HAP-1 (cell line): ENCODE results near the gene SLC26A9.

ENCODE experiments used
- DNase-seq, 2 experiments: peaks; one replicate each; pipeline ENCODE4 v3.0.0-alpha.2; 2016 to 2020; ENCODE audit warnings: low spot score in 2 of 2
- H3K27me3 ChIP-seq: fragments of 250-450 bp; sonication (Bioruptor Pico); 2 replicates; pipeline ENCODE4 v1.5.1; 2020; ENCODE audit warnings: low read depth, mild to moderate bottlenecking, moderate library complexity
- H3K36me3 ChIP-seq: fragments of 250-450 bp; sonication (Bioruptor Pico); replicated peaks from 2 replicates; pipeline ENCODE4 v1.5.1; 2020; ENCODE audit warnings: mild to moderate bottlenecking
- H3K4me1 ChIP-seq: fragments of 250-450 bp; sonication (Bioruptor Pico); 2 replicates; pipeline ENCODE4 v1.5.1; 2020; ENCODE audit warnings: mild to moderate bottlenecking
- H3K4me3 ChIP-seq: fragments of 250-450 bp; sonication (Bioruptor Pico); 2 replicates; pipeline ENCODE4 v1.5.1; 2020; ENCODE audit warnings: mild to moderate bottlenecking, moderate library complexity
- H3K9me3 ChIP-seq: fragments of 250-450 bp; sonication (Bioruptor Pico); 2 replicates; pipeline ENCODE4 v1.5.1; 2020; ENCODE audit warnings: mild to moderate bottlenecking, moderate library complexity
- in situ Hi-C: fragments of 300-500 bp; cut with MboI; formaldehyde crosslinking; loops from 3 replicates; pipeline ENCODE4 v1.14.3; 2020; ENCODE audit warnings: low sequenced_read_pairs, inconsistent platforms, mixed read lengths

The SLC26A9 gene

GRCh38 chr1:205933671-205934618 is 9.3 kb downstream of the SLC26A9 start:
- Histone ChIP-seq H3K4me3 (no peak overlapping the region), H3K27me3 (no peaks in the 10 kb centered on the region), H3K9me3 (no peaks in the 10 kb centered on the region), H3K4me1 (peaks cover 11% of the 10 kb centered on the region), H3K36me3 (no peaks in the 10 kb centered on the region)
- peak; percentile 57 to 64 for DNase-seq
- in situ Hi-C loops = loop anchor here (5.0 kb wide), 1 partner anchor 33 kb away; no protein-coding TSS in a partner anchor

DNA sequence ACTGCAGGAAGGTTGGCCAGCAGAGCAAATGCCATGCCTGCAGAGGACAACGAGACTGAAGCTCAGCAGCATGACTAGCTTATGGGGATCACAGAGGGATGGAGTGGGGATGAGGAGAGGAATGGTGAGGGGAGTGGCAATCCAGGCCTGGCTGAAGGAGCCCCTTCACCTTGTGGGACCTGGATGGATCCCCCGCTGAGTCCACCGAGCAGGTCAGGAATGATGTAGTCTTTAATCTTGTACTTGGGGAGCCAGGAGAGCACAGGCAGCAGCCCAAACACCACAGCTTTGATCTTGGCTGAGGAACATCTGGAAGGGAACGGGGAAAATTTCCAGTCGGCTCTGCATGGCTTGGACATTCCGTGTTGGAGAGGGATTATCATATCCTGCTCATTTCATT is 10.5 kb downstream of the SLC26A9 start:
- H3K36me3 ChIP-seq = no peaks in the 10 kb centered on the region
- no peak overlapping the region for H3K4me3 ChIP-seq
- no peaks in the 10 kb centered on the region for H3K9me3 ChIP-seq
- in situ Hi-C loops = loop anchor here (5.0 kb wide), 1 partner anchor 35 kb away; no protein-coding TSS in a partner anchor
- DNase-seq = no peak
- peaks cover 11% of the 10 kb centered on the region for H3K4me1 ChIP-seq
- no peaks in the 10 kb centered on the region for H3K27me3 ChIP-seq

DNA sequence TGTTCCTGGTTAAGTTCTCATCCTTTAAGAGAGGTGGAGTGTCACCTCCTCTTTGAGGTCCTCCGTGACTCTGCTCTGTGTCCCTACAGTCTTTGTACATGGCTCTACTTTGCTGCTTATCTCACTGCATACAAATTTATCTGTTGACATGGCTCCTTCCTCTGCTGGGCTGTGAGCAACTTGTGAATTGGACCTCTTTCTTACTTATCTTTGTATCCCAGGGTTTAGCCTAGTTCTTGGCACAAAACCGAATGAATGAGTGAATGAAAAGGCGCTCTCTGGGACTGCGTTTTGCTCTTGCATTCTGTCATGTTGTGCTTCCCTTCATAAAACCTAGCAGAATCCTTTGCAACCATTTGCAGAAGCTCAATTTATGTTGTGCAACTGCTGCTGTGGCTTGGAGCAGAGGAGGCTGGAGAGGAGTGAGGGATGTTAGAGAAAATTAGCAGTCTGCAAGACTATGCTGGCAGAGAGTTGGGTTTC is 12.4 kb downstream of the SLC26A9 start:
- Histone ChIP-seq H3K9me3 (no peaks in the 10 kb centered on the region), H3K27me3 (no peaks in the 10 kb centered on the region), H3K36me3 (no peaks in the 10 kb centered on the region), H3K4me1 (peaks cover 11% of the 10 kb centered on the region), H3K4me3 (no peak overlapping the region)
- in situ Hi-C loops = loop anchor here (5.0 kb wide), 1 partner anchor 36 kb away; no protein-coding TSS in a partner anchor
- no peak for DNase-seq

- Histone ChIP-seq H3K4me3 (no peak overlapping the region), H3K27me3 (no peaks in the 10 kb centered on the region), H3K9me3 (no peaks in the 10 kb centered on the region), H3K36me3 (no peaks in the 10 kb centered on the region), H3K4me1 (peaks cover 11% of the 10 kb centered on the region)
- DNase-seq = no peak
- in situ Hi-C loops = loop anchor here (5.0 kb wide), 1 partner anchor 37 kb away; no protein-coding TSS in a partner anchor
Observed at GRCh38 chr1:205930195-205930577, 13.1 kb downstream of the SLC26A9 start.

- no peaks in the 10 kb centered on the region for H3K9me3 ChIP-seq
- no peak overlapping the region for H3K4me3 ChIP-seq
- in situ Hi-C loops = loop anchor here (5.0 kb wide), 1 partner anchor 38 kb away; no protein-coding TSS in a partner anchor
- no peaks in the 10 kb centered on the region for H3K27me3 ChIP-seq
- no peak for DNase-seq
- H3K4me1 ChIP-seq = peaks cover 11% of the 10 kb centered on the region
- H3K36me3 ChIP-seq = no peaks in the 10 kb centered on the region
Observed at GRCh38 chr1:205929496-205930194, 13.6 kb downstream of the SLC26A9 start.

DNA sequence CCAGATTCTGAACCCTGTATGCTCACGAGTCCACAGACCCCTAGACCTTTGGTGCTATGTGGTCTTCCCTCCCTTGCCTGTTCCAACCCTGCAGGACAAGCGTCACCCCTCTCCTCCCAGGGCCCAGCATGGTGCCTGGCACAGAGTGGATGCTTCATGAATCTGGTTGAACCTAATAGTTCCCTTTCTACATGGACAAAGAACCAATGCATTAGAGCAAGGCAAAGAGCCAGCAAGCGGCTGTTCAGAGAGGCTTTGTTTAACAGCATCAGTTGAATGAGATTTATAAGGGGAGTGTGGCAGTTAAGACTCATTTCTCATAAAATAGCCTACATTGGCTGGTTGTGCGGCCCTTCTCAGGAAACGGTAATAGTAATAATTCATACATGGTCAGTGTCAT is 14.9 kb downstream of the SLC26A9 start:
- DNase-seq = no peak
- peaks cover 3% of the 10 kb centered on the region for H3K4me1 ChIP-seq
- H3K4me3 ChIP-seq = no peak overlapping the region
- no peaks in the 10 kb centered on the region for H3K27me3 ChIP-seq
- no peaks in the 10 kb centered on the region for H3K36me3 ChIP-seq
- H3K9me3 ChIP-seq = no peaks in the 10 kb centered on the region
- in situ Hi-C loops = no loop called here

GRCh38 chr1:205927676-205928075 is 15.6 kb downstream of the SLC26A9 start:
- in situ Hi-C loops = no loop called here
- Histone ChIP-seq H3K36me3 (no peaks in the 10 kb centered on the region), H3K4me3 (no peak overlapping the region), H3K4me1 (no peaks in the 10 kb centered on the region), H3K9me3 (no peaks in the 10 kb centered on the region), H3K27me3 (no peaks in the 10 kb centered on the region)
- DNase-seq = no peak

DNA sequence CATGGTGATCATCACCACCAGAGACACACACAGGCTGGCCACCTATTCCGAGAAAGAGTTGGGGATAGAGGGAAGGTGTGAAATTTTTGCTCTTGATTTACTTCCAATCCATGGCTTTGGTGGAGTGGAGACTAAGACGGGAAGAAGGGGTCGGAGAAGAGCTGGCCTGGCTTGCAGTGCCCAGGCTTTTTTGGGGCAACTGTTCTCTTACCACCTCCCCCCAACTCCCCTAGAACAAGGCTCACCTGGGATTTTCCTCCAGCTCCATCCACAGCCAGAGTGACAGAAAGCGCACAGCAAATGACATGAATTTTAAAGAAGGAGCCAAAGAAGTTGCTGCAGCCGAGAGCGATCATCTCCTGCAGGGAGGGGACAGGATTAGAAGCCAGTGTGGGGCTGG is 16.0 kb downstream of the SLC26A9 start:
- H3K9me3 ChIP-seq = no peaks in the 10 kb centered on the region
- H3K4me1 ChIP-seq = no peaks in the 10 kb centered on the region
- no peaks in the 10 kb centered on the region for H3K36me3 ChIP-seq
- no peak for DNase-seq
- no peak overlapping the region for H3K4me3 ChIP-seq
- in situ Hi-C loops = no loop called here
- H3K27me3 ChIP-seq = no peaks in the 10 kb centered on the region

DNA sequence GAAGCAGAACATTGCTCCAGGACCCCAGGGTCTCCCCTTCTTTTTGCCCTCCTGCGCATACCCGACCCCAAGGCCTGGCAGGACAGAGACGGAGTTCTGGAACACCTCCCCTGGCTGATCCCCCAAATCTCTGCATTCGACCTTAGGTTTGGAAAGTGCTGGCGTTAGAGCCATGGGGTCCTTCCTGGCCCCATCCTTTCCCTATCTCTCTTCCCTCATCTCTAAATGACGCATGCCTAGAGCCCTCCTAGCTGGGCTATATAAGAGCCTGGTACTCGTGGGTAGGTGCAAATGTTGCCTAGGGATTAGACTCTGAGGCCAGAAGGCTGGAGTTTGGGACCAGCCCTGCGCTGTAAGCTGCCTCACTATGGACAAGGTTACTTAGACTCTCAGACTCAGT is 16.6 kb downstream of the SLC26A9 start:
- Histone ChIP-seq H3K9me3 (no peaks in the 10 kb centered on the region), H3K27me3 (no peaks in the 10 kb centered on the region), H3K4me1 (no peaks in the 10 kb centered on the region), H3K36me3 (no peaks in the 10 kb centered on the region), H3K4me3 (no peak overlapping the region)
- in situ Hi-C loops = no loop called here
- DNase-seq = no peak

GRCh38 chr1:205926213-205926612 is 17.0 kb downstream of the SLC26A9 start:
- no peak for DNase-seq
- in situ Hi-C loops = no loop called here

GRCh38 chr1:205925736-205926135 is 17.5 kb downstream of the SLC26A9 start:
- Histone ChIP-seq H3K36me3 (no peaks in the 10 kb centered on the region), H3K4me1 (no peaks in the 10 kb centered on the region), H3K9me3 (no peaks in the 10 kb centered on the region), H3K27me3 (no peaks in the 10 kb centered on the region), H3K4me3 (no peak overlapping the region)
- in situ Hi-C loops = no loop called here
- DNase-seq = no peak

More at GRCh38 chr1:205926213-205926612, 17.0 kb downstream of the SLC26A9 start:
- Histone ChIP-seq H3K9me3 (no peaks in the 10 kb centered on the region), H3K4me1 (no peaks in the 10 kb centered on the region), H3K27me3 (no peaks in the 10 kb centered on the region), H3K36me3 (no peaks in the 10 kb centered on the region), H3K4me3 (no peak overlapping the region)

- Histone ChIP-seq H3K36me3 (no peaks in the 10 kb centered on the region), H3K9me3 (no peaks in the 10 kb centered on the region), H3K4me3 (no peak overlapping the region), H3K4me1 (no peaks in the 10 kb centered on the region), H3K27me3 (no peaks in the 10 kb centered on the region)
- DNase-seq = no peak
- in situ Hi-C loops = no loop called here
Observed at GRCh38 chr1:205924460-205924790, 18.8 kb downstream of the SLC26A9 start.

DNA sequence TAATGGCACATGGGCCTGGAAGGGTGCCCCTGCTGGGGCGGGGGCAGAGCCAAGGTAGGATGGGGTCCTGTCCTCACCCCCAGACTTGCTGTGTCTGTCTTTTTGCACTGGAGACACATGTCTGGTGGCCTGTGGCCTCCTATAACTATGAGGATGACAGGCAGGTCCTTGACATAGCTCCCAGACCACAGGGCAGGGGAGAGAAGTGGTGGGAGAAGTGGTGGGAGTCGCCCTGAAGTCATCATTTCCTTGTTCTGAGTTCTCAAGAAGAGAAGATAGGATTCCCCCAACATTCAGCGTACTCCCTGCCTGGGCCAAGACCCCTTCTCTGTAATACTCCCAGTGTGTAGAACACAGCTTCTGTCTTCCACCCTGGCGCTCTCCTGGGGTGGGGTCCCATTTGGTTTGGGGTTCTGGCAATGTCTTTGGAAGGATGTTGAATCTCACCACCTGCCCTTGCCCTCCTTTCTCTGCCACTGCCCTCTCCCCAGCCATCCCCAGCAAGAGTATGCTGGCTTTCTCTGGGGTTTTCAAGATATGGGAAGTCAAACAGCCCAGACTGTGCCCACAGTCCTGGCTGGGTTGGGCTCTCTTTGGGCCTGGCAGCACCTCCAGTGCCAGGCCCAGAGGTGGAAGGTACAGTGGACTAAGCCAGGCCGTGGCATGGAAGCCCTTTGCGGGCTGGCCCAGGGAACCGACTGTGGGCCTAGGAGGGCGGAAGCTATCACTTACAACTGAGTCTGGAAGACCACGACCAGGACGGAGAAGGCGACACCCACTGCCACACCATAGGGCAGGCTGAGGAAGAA is 19.4 kb downstream of the SLC26A9 start:
- no peaks in the 10 kb centered on the region for H3K36me3 ChIP-seq
- H3K4me1 ChIP-seq = no peaks in the 10 kb centered on the region
- in situ Hi-C loops = no loop called here
- no peak overlapping the region for H3K4me3 ChIP-seq
- DNase-seq = no peak
- H3K9me3 ChIP-seq = no peaks in the 10 kb centered on the region
- no peaks in the 10 kb centered on the region for H3K27me3 ChIP-seq
